RWPE2 (cell line): ENCODE results near the gene IFNGR1.

Experiments used
- ATAC-seq: fragments of 200-7000 bp; cut with Tn5 transposase; 3 replicates; pipeline ENCODE4 v1.9.1; 2021; ENCODE audit warnings: low read depth
- DNase-seq: peaks from one replicate; pipeline ENCODE4 v3.0.0-alpha.2; 2020; ENCODE audit warnings: low spot score
- H3K27ac ChIP-seq: fragments of 450-650 bp; 2 replicates; pipeline ENCODE4 v1.5.1; 2017; ENCODE audit warnings: mild to moderate bottlenecking; ENCODE audit not compliant: poor library complexity, severe bottlenecking
- H3K27me3 ChIP-seq: fragments of 250-450 bp; sonication (Bioruptor Pico); 2 replicates; pipeline ENCODE4 v1.5.1; 2021; ENCODE audit warnings: mild to moderate bottlenecking, moderate library complexity; ENCODE audit not compliant: insufficient read depth, poor library complexity, severe bottlenecking
- H3K36me3 ChIP-seq: fragments of 250-450 bp; sonication (Bioruptor Pico); 2 replicates; pipeline ENCODE4 v1.5.1; 2020; ENCODE audit warnings: low read depth, mild to moderate bottlenecking, moderate library complexity
- H3K4me1 ChIP-seq: fragments of 250-450 bp; sonication (Bioruptor Pico); 2 replicates; pipeline ENCODE4 v1.5.1; 2021; ENCODE audit warnings: mild to moderate bottlenecking, moderate library complexity; ENCODE audit not compliant: insufficient read depth, poor library complexity, severe bottlenecking
- H3K4me3 ChIP-seq: fragments of 250-450 bp; sonication (Bioruptor Pico); 2 replicates; pipeline ENCODE4 v1.5.1; 2021; ENCODE audit warnings: mild to moderate bottlenecking, moderate library complexity; ENCODE audit not compliant: severe bottlenecking
- H3K9me3 ChIP-seq: fragments of 250-450 bp; sonication (Bioruptor Pico); 2 replicates; pipeline ENCODE4 v1.5.1; 2021; ENCODE audit warnings: mild to moderate bottlenecking, moderate library complexity; ENCODE audit not compliant: severe bottlenecking
- CTCF ChIP-seq: fragments of 450-650 bp; IDR thresholded peaks from one replicate; pipeline ENCODE4 v1.5.1; 2017; ENCODE audit warnings: mild to moderate bottlenecking, moderate library complexity; ENCODE audit not compliant: poor library complexity, severe bottlenecking

IFNGR1 gene

GRCh38 chr6:137192821-137193220, 26.4 kb downstream of the IFNGR1 start:
- DNase-seq: no peak
- H3K4me3 ChIP-seq: no peak overlapping the region
- no peaks in the 10 kb centered on the region for H3K4me1 ChIP-seq
- no peak for TF ChIP-seq CTCF
- no peak overlapping the region for H3K27ac ChIP-seq
- no peak for ATAC-seq
- H3K36me3 ChIP-seq: peaks cover 4% of the 10 kb centered on the region
- H3K9me3 ChIP-seq: peaks cover 5% of the 10 kb centered on the region
- H3K27me3 ChIP-seq: no peaks in the 10 kb centered on the region

- TF ChIP-seq CTCF: no peak
- Histone ChIP-seq H3K4me3 (no peak overlapping the region), H3K36me3 (no peaks in the 10 kb centered on the region), H3K27me3 (no peaks in the 10 kb centered on the region), H3K4me1 (no peaks in the 10 kb centered on the region), H3K9me3 (peaks cover 8% of the 10 kb centered on the region), H3K27ac (no peak overlapping the region)
- ATAC-seq (no peak), DNase-seq (no peak)
Observed at GRCh38 chr6:137191670-137192069, 27.5 kb downstream of the IFNGR1 start.

GRCh38 chr6:137191236-137191635, 27.9 kb downstream of the IFNGR1 start:
- DNase-seq: no peak
- H3K36me3 ChIP-seq: no peaks in the 10 kb centered on the region
- no peak for ATAC-seq
- H3K27ac ChIP-seq: no peak overlapping the region
- no peaks in the 10 kb centered on the region for H3K4me1 ChIP-seq
- TF ChIP-seq CTCF: no peak
- no peaks in the 10 kb centered on the region for H3K27me3 ChIP-seq
- no peak overlapping the region for H3K4me3 ChIP-seq
- peaks cover 8% of the 10 kb centered on the region for H3K9me3 ChIP-seq

- no peak for DNase-seq
- TF ChIP-seq CTCF: no peak
- H3K36me3 ChIP-seq: no peaks in the 10 kb centered on the region
- H3K27ac ChIP-seq: no peak overlapping the region
- H3K27me3 ChIP-seq: no peaks in the 10 kb centered on the region
- H3K4me3 ChIP-seq: no peak overlapping the region
- ATAC-seq: no peak
- H3K9me3 ChIP-seq: peaks cover 8% of the 10 kb centered on the region
- no peaks in the 10 kb centered on the region for H3K4me1 ChIP-seq
Observed at GRCh38 chr6:137190583-137191094, 28.5 kb downstream of the IFNGR1 start.

GRCh38 chr6:137188855-137189254, 30.3 kb downstream of the IFNGR1 start:
- ATAC-seq (no peak), DNase-seq (no peak)
- Histone ChIP-seq H3K36me3 (no peaks in the 10 kb centered on the region), H3K27me3 (no peaks in the 10 kb centered on the region), H3K4me1 (no peaks in the 10 kb centered on the region), H3K27ac (no peak overlapping the region), H3K4me3 (no peak overlapping the region), H3K9me3 (peaks cover 12% of the 10 kb centered on the region)
- no peak for TF ChIP-seq CTCF
